Measurements from ENCODE around the gene PLPPR4. TPM values are rescaled to one million over a fixed set of nuclear protein-coding genes. Genes with fewer than 3 reads are reported as not detected.
"Not testable (repeated sequence)": the region's sequence is repeated elsewhere in the genome, so short reads cannot be mapped to it uniquely, and the experiment has no call there.

Gene PLPPR4
- total RNA-seq, 2 experiments from 2014 or later = not detected

DNA sequence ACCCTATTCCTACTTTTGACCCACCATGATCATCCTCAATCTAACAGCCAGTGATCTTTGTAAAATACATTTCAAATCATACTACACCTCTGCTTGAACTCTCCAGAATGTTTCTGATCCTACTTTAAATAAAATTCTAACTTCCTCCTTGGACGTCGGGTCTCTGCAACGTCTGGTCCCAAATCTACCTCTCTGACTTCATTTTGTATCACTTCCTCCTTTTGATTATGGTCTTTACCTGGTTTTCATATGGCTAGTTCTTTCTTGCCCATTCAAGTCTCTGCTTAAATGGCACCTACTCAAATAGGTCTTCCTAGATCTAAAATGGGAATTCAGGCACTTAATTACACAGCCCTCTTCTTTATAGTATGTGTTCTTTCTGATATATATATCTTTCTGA is 18.2 kb downstream of the PLPPR4 start:
- no peak for DNase-seq
- Mint-ChIP-seq H3K27ac (no peak overlapping the region), H3K9me3 (no peaks in the 10 kb centered on the region), H3K36me3 (ENCODE audit: low read depth) (no peaks in the 10 kb centered on the region), H3K4me3 (no peak overlapping the region), H3K4me1 (no peaks in the 10 kb centered on the region), H3K27me3 (no peaks in the 10 kb centered on the region)
- ChIA-PET CTCF (no interaction called here), POLR2A (no interaction called here)

DNA sequence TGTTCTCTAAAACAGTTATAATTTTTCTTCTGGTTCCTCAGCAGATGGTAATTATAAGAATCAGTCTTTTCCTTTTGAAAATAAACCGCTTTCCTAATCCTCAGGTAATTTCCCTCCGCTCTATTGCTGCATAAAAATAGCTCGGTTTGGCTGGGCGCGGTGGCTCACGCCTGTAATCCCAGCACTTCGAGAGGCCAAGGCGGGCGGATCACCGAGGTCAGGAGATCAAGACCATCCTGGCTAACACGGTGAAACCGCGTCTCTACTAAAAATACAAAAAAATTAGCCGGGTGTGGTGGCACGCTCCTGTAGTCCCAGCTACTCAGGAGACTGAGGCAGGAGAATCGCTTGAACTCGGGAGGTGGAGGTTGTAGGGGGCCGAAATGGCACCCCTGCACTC is 19.2 kb downstream of the PLPPR4 start:
- H3K4me1 Mint-ChIP-seq; CTCF ChIA-PET; H3K4me3 Mint-ChIP-seq; H3K9me3 Mint-ChIP-seq; POLR2A ChIA-PET; H3K27ac Mint-ChIP-seq; DNase-seq; H3K36me3 Mint-ChIP-seq (ENCODE audit: low read depth); H3K27me3 Mint-ChIP-seq: not testable (repeated sequence)

DNA sequence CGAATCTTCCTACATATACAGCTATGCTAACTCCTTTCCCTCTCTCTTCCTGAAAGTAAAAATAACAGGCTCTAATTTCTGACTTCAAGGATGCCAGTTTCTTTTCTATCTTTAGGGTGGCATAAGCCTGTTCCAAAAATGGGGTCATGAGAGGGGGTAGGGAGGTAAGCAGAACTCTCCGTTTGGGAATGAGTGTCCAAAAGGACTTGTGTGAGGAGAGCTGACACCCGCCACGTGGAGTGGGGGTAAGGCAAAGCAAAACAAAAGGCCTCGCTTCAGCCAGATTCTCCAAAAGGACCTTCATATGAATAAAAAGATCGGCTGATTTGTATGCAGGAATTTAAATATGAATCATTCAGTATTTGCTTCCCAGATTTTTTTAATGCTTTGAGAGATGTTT is 28.6 kb downstream of the PLPPR4 start:
- CTCF ChIA-PET = no interaction called here
- POLR2A ChIA-PET = no interaction called here
- DNase-seq = no peak
- Mint-ChIP-seq H3K27me3 (no peaks in the 10 kb centered on the region), H3K36me3 (ENCODE audit: low read depth) (no peaks in the 10 kb centered on the region), H3K27ac (no peak overlapping the region), H3K4me1 (no peaks in the 10 kb centered on the region), H3K9me3 (no peaks in the 10 kb centered on the region), H3K4me3 (no peak overlapping the region)

DNA sequence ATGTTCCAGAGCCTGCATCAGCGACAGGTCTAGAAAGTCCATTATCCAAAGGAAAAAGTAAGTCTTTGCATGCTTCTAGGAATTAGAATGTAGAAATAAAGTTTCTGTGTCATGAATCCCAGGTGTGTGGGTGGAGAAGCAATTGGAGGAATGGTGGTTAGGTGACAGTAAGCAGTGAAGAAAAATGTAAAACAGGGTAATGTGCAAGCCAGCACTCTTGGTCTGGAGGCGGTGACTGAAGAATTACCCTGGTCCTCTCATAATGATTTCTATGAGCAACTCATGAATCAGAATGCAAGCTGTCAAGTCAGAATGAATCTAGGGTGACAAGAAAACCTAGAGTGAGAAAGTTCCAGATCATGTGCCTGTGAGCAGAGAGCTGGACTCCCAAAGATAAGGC is 33.6 kb downstream of the PLPPR4 start:
- Mint-ChIP-seq H3K4me3 (no peak overlapping the region), H3K9me3 (no peaks in the 10 kb centered on the region), H3K27me3 (no peaks in the 10 kb centered on the region), H3K36me3 (ENCODE audit: low read depth) (no peaks in the 10 kb centered on the region), H3K4me1 (no peaks in the 10 kb centered on the region), H3K27ac (no peak overlapping the region)
- ChIA-PET POLR2A (no interaction called here), CTCF (no interaction called here)
- DNase-seq = no peak

DNA sequence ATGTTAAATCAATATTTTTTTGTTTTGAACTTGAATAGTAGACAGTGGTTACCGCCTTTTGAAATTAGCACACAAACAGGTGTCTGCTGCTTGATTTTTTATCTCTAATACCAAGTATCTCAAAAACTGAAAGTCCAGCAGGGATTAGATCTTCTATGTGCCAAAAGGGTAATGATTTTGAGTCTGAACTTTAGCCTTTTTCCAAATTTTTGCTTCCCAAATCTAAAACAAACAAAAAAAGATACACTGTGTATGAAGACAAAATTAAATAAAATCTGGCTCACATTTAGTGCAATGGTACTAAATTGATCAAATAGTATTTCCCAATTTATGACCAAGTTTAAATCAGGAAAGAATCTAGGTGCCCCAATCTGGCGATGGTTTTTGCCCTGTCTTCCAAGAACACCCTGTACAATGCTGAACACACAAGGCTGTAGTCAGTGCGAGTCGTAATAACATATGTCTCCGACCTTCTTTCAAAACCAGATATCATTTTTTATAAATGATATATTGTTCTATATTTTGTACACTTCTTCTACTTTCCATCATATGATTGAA is 40.5 kb downstream of the PLPPR4 start:
- H3K9me3 Mint-ChIP-seq = no peaks in the 10 kb centered on the region
- H3K4me3 Mint-ChIP-seq = no peak overlapping the region
- ChIA-PET CTCF (no interaction called here), POLR2A (no interaction called here)
- H3K4me1 Mint-ChIP-seq = no peaks in the 10 kb centered on the region
- H3K27me3 Mint-ChIP-seq = no peaks in the 10 kb centered on the region
- H3K27ac Mint-ChIP-seq = no peak overlapping the region
- H3K36me3 Mint-ChIP-seq (ENCODE audit: low read depth) = no peaks in the 10 kb centered on the region
- DNase-seq = no peak

DNA sequence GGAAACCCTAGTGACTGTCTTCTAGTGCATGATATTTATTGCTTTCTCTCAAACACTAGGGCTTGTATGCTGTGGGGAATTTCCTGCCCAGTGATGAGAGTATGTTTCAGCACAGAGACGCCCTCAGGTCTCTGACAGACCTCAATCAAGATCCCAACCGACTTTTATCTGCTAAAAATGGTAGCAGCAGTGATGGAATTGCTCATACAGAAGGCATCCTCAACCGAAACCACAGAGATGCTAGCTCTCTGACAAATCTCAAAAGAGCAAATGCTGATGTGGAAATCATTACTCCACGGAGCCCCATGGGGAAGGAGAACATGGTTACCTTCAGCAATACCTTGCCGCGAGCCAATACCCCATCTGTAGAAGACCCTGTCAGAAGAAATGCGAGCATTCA is 41.3 kb downstream of the PLPPR4 start:
- no peak overlapping the region for H3K27ac Mint-ChIP-seq
- H3K4me3 Mint-ChIP-seq = no peak overlapping the region
- no peaks in the 10 kb centered on the region for H3K27me3 Mint-ChIP-seq
- H3K4me1 Mint-ChIP-seq = no peaks in the 10 kb centered on the region
- H3K36me3 Mint-ChIP-seq (ENCODE audit: low read depth) = no peaks in the 10 kb centered on the region
- DNase-seq = no peak
- CTCF ChIA-PET = no interaction called here
- POLR2A ChIA-PET = no interaction called here
- H3K9me3 Mint-ChIP-seq = no peaks in the 10 kb centered on the region

DNA sequence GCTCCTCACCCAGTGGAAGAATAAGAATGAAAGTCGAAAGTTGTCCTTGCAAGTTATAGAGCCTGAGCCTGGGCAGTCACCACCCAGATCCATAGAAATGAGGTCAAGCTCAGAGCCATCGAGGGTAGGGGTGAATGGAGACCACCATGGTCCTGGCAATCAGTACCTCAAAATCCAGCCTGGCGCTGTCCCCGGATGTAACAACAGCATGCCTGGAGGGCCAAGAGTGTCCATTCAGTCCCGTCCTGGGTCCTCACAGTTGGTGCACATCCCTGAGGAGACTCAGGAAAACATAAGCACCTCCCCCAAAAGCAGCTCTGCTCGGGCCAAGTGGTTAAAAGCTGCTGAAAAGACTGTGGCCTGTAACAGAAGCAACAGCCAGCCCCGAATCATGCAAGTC is 41.8 kb downstream of the PLPPR4 start:
- DNase-seq = no peak
- ChIA-PET POLR2A (no interaction called here), CTCF (no interaction called here)
- H3K27ac Mint-ChIP-seq = no peak overlapping the region
- no peaks in the 10 kb centered on the region for H3K4me1 Mint-ChIP-seq
- H3K4me3 Mint-ChIP-seq = no peak overlapping the region
- H3K36me3 Mint-ChIP-seq (ENCODE audit: low read depth) = no peaks in the 10 kb centered on the region
- no peaks in the 10 kb centered on the region for H3K9me3 Mint-ChIP-seq
- no peaks in the 10 kb centered on the region for H3K27me3 Mint-ChIP-seq

DNA sequence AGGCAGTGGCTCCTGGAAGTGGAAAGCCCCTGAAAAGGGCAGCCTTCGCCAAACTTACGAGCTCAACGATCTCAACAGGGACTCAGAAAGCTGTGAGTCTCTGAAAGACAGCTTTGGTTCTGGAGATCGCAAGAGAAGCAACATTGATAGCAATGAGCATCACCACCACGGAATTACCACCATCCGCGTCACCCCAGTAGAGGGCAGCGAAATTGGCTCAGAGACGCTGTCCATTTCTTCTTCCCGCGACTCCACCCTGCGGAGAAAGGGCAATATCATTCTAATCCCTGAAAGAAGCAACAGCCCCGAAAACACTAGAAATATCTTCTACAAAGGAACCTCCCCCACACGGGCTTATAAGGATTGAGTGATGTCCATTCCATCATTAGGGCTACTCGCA is 42.4 kb downstream of the PLPPR4 start:
- Mint-ChIP-seq H3K27me3 (no peaks in the 10 kb centered on the region), H3K4me1 (no peaks in the 10 kb centered on the region), H3K27ac (no peak overlapping the region), H3K36me3 (ENCODE audit: low read depth) (no peaks in the 10 kb centered on the region), H3K9me3 (no peaks in the 10 kb centered on the region), H3K4me3 (no peak overlapping the region)
- CTCF ChIA-PET = no interaction called here
- DNase-seq = no peak
- POLR2A ChIA-PET = no interaction called here

DNA sequence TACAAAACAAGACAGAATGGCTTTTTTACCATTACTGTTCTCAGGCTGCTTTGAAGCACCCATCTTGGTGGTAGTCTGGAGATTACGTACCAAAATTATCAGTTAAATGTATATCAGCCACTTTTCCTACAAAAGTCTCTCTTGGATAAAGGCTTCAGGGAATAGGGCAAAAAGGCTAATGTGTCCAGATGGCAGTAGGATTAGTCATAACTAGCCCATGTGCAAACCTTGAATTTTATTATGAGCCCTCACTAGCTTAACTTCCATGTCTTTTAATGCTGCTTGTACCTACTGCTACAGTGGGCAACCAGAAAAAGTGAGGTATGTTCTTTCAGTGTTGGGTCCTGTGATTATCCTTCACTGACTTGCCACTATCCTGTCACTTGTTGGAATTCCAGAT is 51.0 kb downstream of the PLPPR4 start:
- H3K27me3 Mint-ChIP-seq = no peaks in the 10 kb centered on the region
- POLR2A ChIA-PET = no interaction called here
- CTCF ChIA-PET = no interaction called here
- H3K4me1 Mint-ChIP-seq = no peaks in the 10 kb centered on the region
- no peaks in the 10 kb centered on the region for H3K9me3 Mint-ChIP-seq
- H3K4me3 Mint-ChIP-seq = no peak overlapping the region
- H3K36me3 Mint-ChIP-seq (ENCODE audit: low read depth) = no peaks in the 10 kb centered on the region
- DNase-seq = no peak
- H3K27ac Mint-ChIP-seq = no peak overlapping the region

DNA sequence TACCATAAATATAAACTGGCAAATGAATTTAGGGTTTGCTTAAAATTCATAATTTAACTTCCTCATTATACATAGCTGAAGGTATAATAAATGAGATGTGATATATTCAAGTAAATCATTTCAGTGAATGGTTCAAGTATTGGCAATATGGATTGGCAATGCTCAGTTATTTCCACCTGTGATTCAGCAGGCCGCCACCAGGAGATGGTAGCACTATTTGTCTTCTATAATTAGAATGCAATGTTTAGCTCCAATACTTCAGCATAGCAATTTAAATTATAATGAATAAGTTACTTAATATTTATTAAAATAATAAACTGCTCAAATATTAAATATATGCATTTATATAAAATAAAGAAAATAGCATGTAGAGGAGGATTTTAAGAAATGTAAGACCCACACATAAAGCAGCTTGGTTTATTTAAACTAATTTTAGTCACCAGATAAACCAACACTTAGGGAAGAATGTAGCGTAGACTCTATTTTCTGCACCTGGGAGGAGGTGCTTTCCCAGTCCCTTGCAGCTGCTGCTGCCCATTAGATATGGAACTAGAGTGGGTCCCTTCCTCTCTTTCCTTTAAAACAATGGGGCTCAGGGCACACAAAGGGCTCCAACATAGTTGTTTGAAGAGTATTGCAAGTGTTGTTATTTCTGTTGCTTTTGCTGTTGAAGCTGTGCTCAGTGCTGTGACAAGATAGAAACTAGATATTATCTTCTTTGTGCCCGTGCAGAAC is 62.1 kb downstream of the PLPPR4 start:
- no peaks in the 10 kb centered on the region for H3K36me3 Mint-ChIP-seq (ENCODE audit: low read depth)
- DNase-seq = no peak
- H3K4me1 Mint-ChIP-seq = no peaks in the 10 kb centered on the region
- ChIA-PET CTCF (interaction anchor here (1.1 kb wide), 1 partner anchor 145 kb away, joined by 3 read pairs; no protein-coding TSS in a partner anchor), POLR2A (no interaction called here)
- H3K27me3 Mint-ChIP-seq = no peaks in the 10 kb centered on the region
- no peak overlapping the region for H3K4me3 Mint-ChIP-seq
- no peak overlapping the region for H3K27ac Mint-ChIP-seq
- H3K9me3 Mint-ChIP-seq = no peaks in the 10 kb centered on the region

DNA sequence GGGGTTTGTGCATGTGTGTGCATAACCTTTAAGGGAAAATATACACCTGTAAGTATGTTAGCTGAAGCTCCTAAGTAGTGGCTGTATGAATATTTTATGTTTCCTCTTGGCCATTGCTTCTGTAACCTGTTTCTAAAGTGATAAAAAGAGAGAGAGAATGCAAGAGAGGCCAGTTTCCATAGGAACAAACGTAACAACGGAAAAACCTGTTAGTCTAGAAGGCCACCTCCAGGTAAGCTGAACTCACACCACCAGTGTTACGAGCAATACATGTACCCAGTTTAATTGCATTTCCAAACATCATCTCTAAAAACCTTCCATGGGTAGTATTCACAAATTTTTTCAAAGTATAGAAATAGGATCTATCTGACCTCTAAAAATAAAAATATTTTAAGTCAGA is 63.1 kb downstream of the PLPPR4 start:
- Mint-ChIP-seq H3K27ac (no peak overlapping the region), H3K4me3 (no peak overlapping the region), H3K27me3 (no peaks in the 10 kb centered on the region), H3K9me3 (no peaks in the 10 kb centered on the region), H3K36me3 (ENCODE audit: low read depth) (no peaks in the 10 kb centered on the region), H3K4me1 (no peaks in the 10 kb centered on the region)
- CTCF ChIA-PET = no interaction called here
- no peak for DNase-seq
- POLR2A ChIA-PET = no interaction called here

DNA sequence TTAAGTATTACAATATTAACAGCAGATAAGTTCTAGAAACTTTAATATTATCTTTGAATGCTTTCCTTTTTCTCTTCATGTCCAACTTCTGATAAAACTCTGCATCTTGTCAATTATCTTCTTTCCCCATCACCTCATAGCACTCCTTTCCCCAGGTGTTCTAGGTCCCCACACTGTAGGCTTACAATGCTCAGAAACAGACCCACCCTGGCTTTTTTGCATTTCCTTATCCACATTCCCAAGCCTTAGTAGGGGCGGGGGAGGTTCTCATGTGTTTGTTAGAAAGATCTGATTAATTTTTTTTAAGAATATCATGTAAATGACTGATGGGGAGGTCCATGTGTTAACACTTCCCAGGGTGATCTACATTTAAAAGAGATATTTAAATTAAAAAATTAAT is 63.9 kb downstream of the PLPPR4 start:
- Mint-ChIP-seq H3K4me1 (no peaks in the 10 kb centered on the region), H3K4me3 (no peak overlapping the region), H3K27me3 (no peaks in the 10 kb centered on the region), H3K36me3 (ENCODE audit: low read depth) (no peaks in the 10 kb centered on the region), H3K27ac (no peak overlapping the region), H3K9me3 (no peaks in the 10 kb centered on the region)
- CTCF ChIA-PET = no interaction called here
- no peak for DNase-seq
- POLR2A ChIA-PET = no interaction called here

DNA sequence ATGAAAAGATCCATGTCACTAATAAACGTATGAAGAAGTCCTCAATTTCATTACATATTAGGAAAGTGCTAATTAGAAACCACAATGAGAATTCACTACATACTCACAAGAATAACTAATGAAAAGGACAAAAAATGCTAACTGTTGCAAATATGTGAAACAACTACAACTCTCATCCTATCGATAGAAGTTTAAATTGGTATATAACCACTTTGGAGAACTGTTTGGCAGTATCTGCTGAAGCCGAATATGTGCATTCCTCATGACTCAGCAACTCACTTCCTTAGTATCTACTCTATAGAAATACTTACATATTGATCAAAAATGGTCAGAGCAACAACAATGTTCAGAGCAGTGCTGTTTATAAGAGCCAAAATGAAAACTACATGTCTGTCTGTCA is 66.8 kb downstream of the PLPPR4 start:
- no peak overlapping the region for H3K27ac Mint-ChIP-seq
- DNase-seq = no peak
- H3K9me3 Mint-ChIP-seq = no peaks in the 10 kb centered on the region
- ChIA-PET POLR2A (no interaction called here), CTCF (no interaction called here)
- no peak overlapping the region for H3K4me3 Mint-ChIP-seq
- no peaks in the 10 kb centered on the region for H3K36me3 Mint-ChIP-seq (ENCODE audit: low read depth)
- no peaks in the 10 kb centered on the region for H3K4me1 Mint-ChIP-seq
- H3K27me3 Mint-ChIP-seq = no peaks in the 10 kb centered on the region

DNA sequence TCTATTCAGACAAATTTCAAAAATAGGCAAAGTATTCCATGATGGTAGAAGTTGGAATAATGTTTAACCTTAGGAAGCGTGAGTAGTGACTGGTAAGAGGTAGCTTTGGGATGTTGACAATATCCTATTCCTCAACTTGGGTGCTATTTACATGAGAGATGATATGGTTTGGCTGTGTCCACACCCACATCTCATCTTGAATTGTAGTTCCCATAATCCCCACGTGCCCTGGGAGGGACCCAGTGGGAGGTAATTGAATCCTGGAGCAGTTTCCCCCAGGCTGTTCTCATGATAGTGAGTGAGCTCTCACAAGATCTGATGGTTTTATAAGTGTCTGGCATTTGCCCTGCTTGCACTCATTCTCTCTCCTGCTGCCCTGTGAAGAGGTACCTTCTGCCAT is 67.3 kb downstream of the PLPPR4 start:
- POLR2A ChIA-PET = no interaction called here
- no peak overlapping the region for H3K27ac Mint-ChIP-seq
- no peaks in the 10 kb centered on the region for H3K27me3 Mint-ChIP-seq
- no peaks in the 10 kb centered on the region for H3K9me3 Mint-ChIP-seq
- no peaks in the 10 kb centered on the region for H3K36me3 Mint-ChIP-seq (ENCODE audit: low read depth)
- no peak for DNase-seq
- CTCF ChIA-PET = no interaction called here
- no peaks in the 10 kb centered on the region for H3K4me1 Mint-ChIP-seq
- no peak overlapping the region for H3K4me3 Mint-ChIP-seq

Measured in activated CD4-positive, alpha-beta memory T cell treated with anti-CD3 and anti-CD28 coated beads, Interleukin-2, amount 10 ng/mL, durations not matched to agents 7 days and 5 days (primary cell).